Tibial nerve (tissue), 4 donors: ENCODE data around the gene DISC1.

Experiments used
- CTCF ChIP-seq, 5 experiments: fragments of 200-600 bp in 3 of 5; fragments of 450-650 bp in 2 of 5; sonication (generic) in 3 of 5; IDR thresholded peaks; one replicate each; pipeline ENCODE4 v1.5.1; 2016 to 2019; ENCODE audit warnings: antibody characterized with exemption in 5 of 5, mild to moderate bottlenecking in 3 of 5, moderate library complexity in 2 of 5
- EP300 ChIP-seq, 2 donors: sonication (generic); formaldehyde crosslinking; IDR thresholded peaks; one replicate each; pipeline ENCODE4 v1.6.1; 2017; ENCODE audit warnings: antibody characterized with exemption in 2 of 2, mild to moderate bottlenecking in 1 of 2
- POLR2A ChIP-seq, 2 donors: fragments of 450-650 bp; IDR thresholded peaks; one replicate each; pipeline ENCODE4 v1.6.1; 2017; ENCODE audit warnings: antibody characterized with exemption in 2 of 2, mild to moderate bottlenecking in 2 of 2, moderate library complexity in 2 of 2

- no peak for TF ChIP-seq CTCF (IDR thresholded peaks at IDR 0.05)
- TF ChIP-seq POLR2A (IDR thresholded peaks at IDR 0.05): no peak
- no peak for TF ChIP-seq EP300 (IDR thresholded peaks at IDR 0.05)
These were observed 260.6 kb downstream of the DISC1 start for GRCh38 chr1:231887166-231887565.
